NCI-H128 (cell line): ENCODE measurements around the gene INTS3.

ENCODE experiments used
- DNase-seq: peaks from one replicate; lab custom pipeline; 2025; ENCODE audit not compliant: unreplicated experiment; lab: John Stamatoyannopoulos, UW

The INTS3 gene

DNA sequence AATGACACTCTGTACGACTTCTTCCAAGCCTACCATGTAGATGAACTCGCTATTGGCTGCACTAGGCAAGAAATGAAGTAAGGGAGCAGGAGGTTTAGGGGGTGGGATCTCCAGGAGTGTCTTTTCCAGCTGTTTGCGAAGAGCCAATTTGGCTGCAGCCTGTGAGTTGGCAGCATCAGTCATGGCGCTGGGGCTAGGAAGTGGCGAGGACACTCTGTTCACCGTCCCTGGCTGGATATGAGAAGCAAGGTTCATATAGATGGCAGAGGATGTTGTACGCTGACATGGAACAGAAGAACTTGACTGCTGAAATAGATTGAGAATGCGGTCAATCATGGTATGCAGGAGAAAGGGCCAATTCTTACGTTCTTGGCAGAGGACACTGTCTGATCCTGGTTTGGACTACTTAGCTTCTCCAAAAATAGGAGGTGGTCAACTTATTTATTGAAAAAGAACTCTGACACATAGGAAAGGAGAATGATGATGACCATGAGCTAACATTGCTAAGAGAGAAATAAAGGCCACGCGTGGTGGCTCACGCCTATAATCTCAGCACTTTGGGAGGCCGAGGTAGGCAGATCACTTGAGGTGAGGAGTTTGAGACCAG lies 88.5 kb downstream of the INTS3 start:
- no peak for DNase-seq

DNA sequence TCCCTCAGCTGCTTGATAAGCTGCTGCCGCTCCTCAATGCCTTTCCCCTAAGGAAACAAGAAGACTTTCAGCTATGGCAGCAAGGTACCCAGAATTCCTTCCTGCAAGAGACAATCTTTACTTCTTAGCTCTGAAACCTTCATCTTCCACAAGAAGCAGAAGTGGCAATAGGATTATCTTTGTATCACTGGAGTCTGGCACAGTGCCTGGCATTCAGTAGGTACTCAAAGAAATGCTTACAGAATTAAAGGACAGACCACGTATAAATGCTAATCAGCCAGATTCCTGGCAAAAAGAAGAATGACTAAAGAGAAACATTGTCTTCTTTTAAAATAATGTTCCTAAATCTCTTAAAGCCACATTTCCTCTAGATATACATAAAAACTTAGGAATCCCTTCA lies 91.0 kb downstream of the INTS3 start:
- no peak for DNase-seq
